ENCODE results near the gene ZNF235.
"Not testable (repeated sequence)": the region's sequence is repeated elsewhere in the genome, so short reads cannot be mapped to it uniquely, and the experiment has no call there.

Gene ZNF235

GRCh38 chr19:44255705-44256411 lies 49.0 kb downstream of the ZNF235 start:
- DNase-seq (ENCODE audit: low read depth in 3 of 3) = no peak

- DNase-seq (ENCODE audit: low read depth in 3 of 3) = no peak
Measured at GRCh38 chr19:44254496-44254895, 50.3 kb downstream of the ZNF235 start.

- not testable (repeated sequence) for DNase-seq (ENCODE audit: low read depth in 3 of 3)
Measured at GRCh38 chr19:44253392-44253791, 51.4 kb downstream of the ZNF235 start.

- not testable (repeated sequence) for DNase-seq (ENCODE audit: low read depth in 3 of 3)
Measured at GRCh38 chr19:44252332-44252731, 52.5 kb downstream of the ZNF235 start.

GRCh38 chr19:44236384-44236783 lies 68.4 kb downstream of the ZNF235 start:
- no peak for DNase-seq (ENCODE audit: low read depth in 3 of 3)
